ENCODE data around the gene TAF1B.
"Not testable (repeated sequence)": the region's sequence is repeated elsewhere in the genome, so short reads cannot be mapped to it uniquely, and the experiment has no call there.

TAF1B gene

GRCh38 chr2:9907402-9907801, 64.1 kb downstream of the TAF1B start:
- H3K27ac ChIP-seq (ENCODE audit: low read length), result no peak overlapping the region
- H3K36me3 ChIP-seq (ENCODE audit: control insufficient read depth, insufficient read depth, low read length), result no peaks in the 10 kb centered on the region
- H3K9me3 ChIP-seq (ENCODE audit: control insufficient read depth, insufficient read depth, low read length), result no peaks in the 10 kb centered on the region
- H3K27me3 ChIP-seq (ENCODE audit: control insufficient read depth, insufficient read depth, low read length), result no peaks in the 10 kb centered on the region
- no peak overlapping the region for H3K4me3 ChIP-seq (ENCODE audit: low read length)
- H3K4me1 ChIP-seq (ENCODE audit: control insufficient read depth, insufficient read depth, low read length), result no peaks in the 10 kb centered on the region
- DNase-seq (ENCODE audit: low read depth, low spot score), result no peak
- no CpG with 5 or more reads among the region's 7 CpGs for WGBS (ENCODE audit: insufficient coverage, insufficient read length)

GRCh38 chr2:9908639-9909038, 65.4 kb downstream of the TAF1B start:
- no peaks in the 10 kb centered on the region for H3K27me3 ChIP-seq (ENCODE audit: control insufficient read depth, insufficient read depth, low read length)
- no CpG with 5 or more reads among the region's 1 CpG for WGBS (ENCODE audit: insufficient coverage, insufficient read length)
- H3K4me3 ChIP-seq (ENCODE audit: low read length), result no peak overlapping the region
- H3K36me3 ChIP-seq (ENCODE audit: control insufficient read depth, insufficient read depth, low read length), result no peaks in the 10 kb centered on the region
- no peaks in the 10 kb centered on the region for H3K9me3 ChIP-seq (ENCODE audit: control insufficient read depth, insufficient read depth, low read length)
- DNase-seq (ENCODE audit: low read depth, low spot score), result no peak
- no peak overlapping the region for H3K27ac ChIP-seq (ENCODE audit: low read length)
- H3K4me1 ChIP-seq (ENCODE audit: control insufficient read depth, insufficient read depth, low read length), result no peaks in the 10 kb centered on the region

GRCh38 chr2:9909106-9909505, 65.8 kb downstream of the TAF1B start:
- H3K27me3 ChIP-seq (ENCODE audit: control insufficient read depth, insufficient read depth, low read length), result no peaks in the 10 kb centered on the region
- no peaks in the 10 kb centered on the region for H3K9me3 ChIP-seq (ENCODE audit: control insufficient read depth, insufficient read depth, low read length)
- H3K4me1 ChIP-seq (ENCODE audit: control insufficient read depth, insufficient read depth, low read length), result no peaks in the 10 kb centered on the region
- no peak overlapping the region for H3K4me3 ChIP-seq (ENCODE audit: low read length)
- H3K27ac ChIP-seq (ENCODE audit: low read length), result no peak overlapping the region
- no peak for DNase-seq (ENCODE audit: low read depth, low spot score)
- no peaks in the 10 kb centered on the region for H3K36me3 ChIP-seq (ENCODE audit: control insufficient read depth, insufficient read depth, low read length)
- WGBS (ENCODE audit: insufficient coverage, insufficient read length), result 100% methylated on average over 2 of the region's 2 CpGs

GRCh38 chr2:9910699-9911098, 67.4 kb downstream of the TAF1B start:
- no CpG with 5 or more reads among the region's 4 CpGs for WGBS (ENCODE audit: insufficient coverage, insufficient read length)
- Histone ChIP-seq H3K27me3 (ENCODE audit: control insufficient read depth, insufficient read depth, low read length) (no peaks in the 10 kb centered on the region), H3K27ac (ENCODE audit: low read length) (no peak overlapping the region), H3K4me1 (ENCODE audit: control insufficient read depth, insufficient read depth, low read length) (no peaks in the 10 kb centered on the region), H3K9me3 (ENCODE audit: control insufficient read depth, insufficient read depth, low read length) (no peaks in the 10 kb centered on the region), H3K36me3 (ENCODE audit: control insufficient read depth, insufficient read depth, low read length) (no peaks in the 10 kb centered on the region), H3K4me3 (ENCODE audit: low read length) (no peak overlapping the region)
- DNase-seq (ENCODE audit: low read depth, low spot score), result no peak

DNA sequence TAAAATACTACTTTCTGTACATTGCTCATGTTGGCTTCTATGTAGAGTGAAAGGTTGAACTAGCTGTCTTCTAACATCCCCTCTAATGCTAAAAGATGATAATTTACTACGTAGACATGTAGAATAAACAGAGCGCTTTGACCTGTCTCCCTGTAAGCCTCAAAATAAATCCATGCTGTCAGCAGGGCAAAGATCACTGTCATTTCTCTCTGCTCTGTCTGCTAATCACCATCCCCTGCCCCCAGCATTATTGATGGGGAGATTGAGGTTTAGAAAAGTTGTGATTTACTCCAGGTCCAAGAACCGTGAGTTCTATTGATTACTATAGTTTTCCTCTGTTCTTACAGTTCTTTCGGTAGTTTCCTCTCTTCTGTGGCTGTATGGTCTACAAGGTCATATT, 69.2 kb downstream of the TAF1B start:
- Histone ChIP-seq H3K4me1 (ENCODE audit: control insufficient read depth, insufficient read depth, low read length) (no peaks in the 10 kb centered on the region), H3K9me3 (ENCODE audit: control insufficient read depth, insufficient read depth, low read length) (no peaks in the 10 kb centered on the region), H3K4me3 (ENCODE audit: low read length) (no peak overlapping the region), H3K27me3 (ENCODE audit: control insufficient read depth, insufficient read depth, low read length) (no peaks in the 10 kb centered on the region), H3K36me3 (ENCODE audit: control insufficient read depth, insufficient read depth, low read length) (no peaks in the 10 kb centered on the region), H3K27ac (ENCODE audit: low read length) (no peak overlapping the region)
- DNase-seq (ENCODE audit: low read depth, low spot score), result no peak
- no CpG with 5 or more reads among the region's 4 CpGs for WGBS (ENCODE audit: insufficient coverage, insufficient read length)

- no peak overlapping the region for H3K27ac ChIP-seq (ENCODE audit: low read length)
These were observed 71.3 kb downstream of the TAF1B start for GRCh38 chr2:9914384-9915065.

DNA sequence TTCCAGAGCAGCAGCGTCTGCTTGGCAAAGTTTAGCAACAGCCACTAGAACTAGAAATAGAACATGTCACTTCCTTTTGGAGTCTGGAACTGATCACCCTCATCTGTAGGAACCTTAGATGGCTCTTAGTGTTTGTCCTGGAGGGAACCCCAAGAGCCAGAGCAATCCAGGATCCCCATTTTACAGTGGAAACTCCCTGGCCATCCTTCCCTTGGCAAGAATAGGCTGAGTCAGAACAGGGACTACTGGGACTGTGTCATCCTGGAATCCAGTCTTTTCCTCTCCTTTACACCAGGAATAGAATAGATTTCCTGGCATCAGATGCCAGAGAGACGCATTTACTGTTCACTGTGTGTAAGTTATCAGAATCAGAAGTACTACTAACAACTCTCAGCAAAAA, 75.0 kb downstream of the TAF1B start:
- DNase-seq (ENCODE audit: low read depth, low spot score), result no peak
- Histone ChIP-seq H3K9me3 (ENCODE audit: control insufficient read depth, insufficient read depth, low read length) (no peaks in the 10 kb centered on the region), H3K4me3 (ENCODE audit: low read length) (no peak overlapping the region), H3K36me3 (ENCODE audit: control insufficient read depth, insufficient read depth, low read length) (no peaks in the 10 kb centered on the region), H3K27me3 (ENCODE audit: control insufficient read depth, insufficient read depth, low read length) (no peaks in the 10 kb centered on the region), H3K27ac (ENCODE audit: low read length) (no peak overlapping the region), H3K4me1 (ENCODE audit: control insufficient read depth, insufficient read depth, low read length) (no peaks in the 10 kb centered on the region)
- WGBS (ENCODE audit: insufficient coverage, insufficient read length), result no CpG with 5 or more reads among the region's 2 CpGs

More at GRCh38 chr2:9914384-9915065, 71.3 kb downstream of the TAF1B start:
- H3K27me3 ChIP-seq (ENCODE audit: control insufficient read depth, insufficient read depth, low read length), result no peaks in the 10 kb centered on the region
- H3K9me3 ChIP-seq (ENCODE audit: control insufficient read depth, insufficient read depth, low read length), result no peaks in the 10 kb centered on the region
- H3K36me3 ChIP-seq (ENCODE audit: control insufficient read depth, insufficient read depth, low read length), result no peaks in the 10 kb centered on the region
- H3K4me3 ChIP-seq (ENCODE audit: low read length), result no peak overlapping the region
- H3K4me1 ChIP-seq (ENCODE audit: control insufficient read depth, insufficient read depth, low read length), result no peaks in the 10 kb centered on the region
- no CpG with 5 or more reads among the region's 9 CpGs for WGBS (ENCODE audit: insufficient coverage, insufficient read length)
- DNase-seq (ENCODE audit: low read depth, low spot score), result no peak

GRCh38 chr2:9919512-9919911, 76.2 kb downstream of the TAF1B start:
- no CpG with 5 or more reads among the region's 3 CpGs for WGBS (ENCODE audit: insufficient coverage, insufficient read length)

DNA sequence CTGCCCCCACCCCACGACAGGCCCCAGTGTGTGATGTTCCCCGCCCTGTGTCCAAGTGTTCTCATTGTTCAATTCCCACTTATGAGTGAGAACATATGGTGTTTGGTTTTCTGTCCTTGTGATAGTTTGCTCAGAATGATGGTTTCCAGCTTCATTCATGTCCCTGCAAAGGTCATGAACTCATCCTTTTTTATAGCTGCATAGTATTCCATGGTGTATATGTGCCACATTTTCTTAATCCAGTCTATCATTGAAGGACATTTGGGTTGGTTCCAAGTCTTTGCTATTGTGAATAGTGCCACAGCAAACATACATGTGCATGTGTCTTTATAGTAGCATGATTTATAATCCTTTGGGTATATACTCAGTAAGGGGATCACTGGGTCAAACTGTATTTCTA, 83.7 kb downstream of the TAF1B start:
- not testable (repeated sequence) for H3K27ac ChIP-seq (ENCODE audit: low read length); H3K9me3 ChIP-seq (ENCODE audit: control insufficient read depth, insufficient read depth, low read length); H3K4me3 ChIP-seq (ENCODE audit: low read length); H3K4me1 ChIP-seq (ENCODE audit: control insufficient read depth, insufficient read depth, low read length); DNase-seq (ENCODE audit: low read depth, low spot score); H3K27me3 ChIP-seq (ENCODE audit: control insufficient read depth, insufficient read depth, low read length); H3K36me3 ChIP-seq (ENCODE audit: control insufficient read depth, insufficient read depth, low read length)
- no CpG with 5 or more reads among the region's 2 CpGs for WGBS (ENCODE audit: insufficient coverage, insufficient read length)

More at GRCh38 chr2:9919512-9919911, 76.2 kb downstream of the TAF1B start:
- no peaks in the 10 kb centered on the region for H3K4me1 ChIP-seq (ENCODE audit: control insufficient read depth, insufficient read depth, low read length)
- H3K36me3 ChIP-seq (ENCODE audit: control insufficient read depth, insufficient read depth, low read length), result no peaks in the 10 kb centered on the region
- H3K27me3 ChIP-seq (ENCODE audit: control insufficient read depth, insufficient read depth, low read length), result no peaks in the 10 kb centered on the region
- no peak overlapping the region for H3K27ac ChIP-seq (ENCODE audit: low read length)
- H3K9me3 ChIP-seq (ENCODE audit: control insufficient read depth, insufficient read depth, low read length), result no peaks in the 10 kb centered on the region
- H3K4me3 ChIP-seq (ENCODE audit: low read length), result no peak overlapping the region
- no peak for DNase-seq (ENCODE audit: low read depth, low spot score)

DNA sequence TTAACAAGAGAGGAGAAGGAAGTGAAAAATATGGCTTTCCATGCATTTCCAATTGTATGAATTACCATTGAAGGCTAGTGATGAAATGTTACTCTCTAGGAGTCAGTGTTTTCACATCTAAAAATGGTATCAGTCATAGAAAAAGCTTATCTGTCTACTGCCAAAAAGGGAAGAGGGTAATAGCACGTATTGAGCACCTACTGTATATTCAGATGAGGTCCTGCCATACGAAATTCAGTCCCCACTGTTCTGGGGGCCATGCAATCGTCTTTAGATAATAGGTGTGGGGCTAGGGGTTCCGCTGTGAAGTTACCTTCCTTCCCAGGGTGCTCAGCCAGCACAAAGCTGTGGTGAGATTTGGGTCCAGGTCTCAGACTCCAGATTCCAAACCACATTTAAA, 94.0 kb downstream of the TAF1B start:
- no CpG with 5 or more reads among the region's 4 CpGs for WGBS (ENCODE audit: insufficient coverage, insufficient read length)
- H3K9me3 ChIP-seq (ENCODE audit: control insufficient read depth, insufficient read depth, low read length), result no peaks in the 10 kb centered on the region
- 0 out of 2 replicates have a peak, but pooled peaks cover 6% of the 10 kb centered on the region for H3K36me3 ChIP-seq (ENCODE audit: control insufficient read depth, insufficient read depth, low read length)
- H3K4me3 ChIP-seq (ENCODE audit: low read length), result no peak overlapping the region
- no peaks in the 10 kb centered on the region for H3K27me3 ChIP-seq (ENCODE audit: control insufficient read depth, insufficient read depth, low read length)
- H3K4me1 ChIP-seq (ENCODE audit: control insufficient read depth, insufficient read depth, low read length), result peaks cover 5% of the 10 kb centered on the region
- DNase-seq (ENCODE audit: low read depth, low spot score), result no peak
- H3K27ac ChIP-seq (ENCODE audit: low read length), result no peak overlapping the region

DNA sequence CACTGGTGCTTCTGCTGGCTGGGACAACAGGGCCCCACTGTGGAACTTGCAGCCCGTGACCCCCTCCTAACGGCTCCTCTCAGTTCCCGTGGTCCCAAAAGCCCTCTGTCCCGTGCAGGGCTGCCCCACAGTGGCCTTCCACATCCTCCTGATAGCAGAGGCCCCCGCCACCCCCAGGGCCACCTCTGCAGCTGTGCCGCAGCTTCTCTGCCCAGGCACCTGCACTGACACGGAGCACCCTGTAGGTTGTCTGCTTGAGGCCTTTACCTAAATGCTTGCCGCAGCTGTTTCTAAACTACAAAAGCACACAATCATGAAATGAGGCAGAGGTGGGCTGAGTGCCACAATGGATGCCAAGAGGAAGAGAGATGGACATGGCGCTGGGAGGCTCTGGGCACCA, 94.7 kb downstream of the TAF1B start:
- Histone ChIP-seq H3K4me3 (ENCODE audit: low read length) (no peak overlapping the region), H3K27me3 (ENCODE audit: control insufficient read depth, insufficient read depth, low read length) (no peaks in the 10 kb centered on the region), H3K27ac (ENCODE audit: low read length) (no peak overlapping the region), H3K4me1 (ENCODE audit: control insufficient read depth, insufficient read depth, low read length) (peaks cover 6% of the 10 kb centered on the region), H3K36me3 (ENCODE audit: control insufficient read depth, insufficient read depth, low read length) (0 out of 2 replicates have a peak, but pooled peaks cover 3% of the 10 kb centered on the region), H3K9me3 (ENCODE audit: control insufficient read depth, insufficient read depth, low read length) (no peaks in the 10 kb centered on the region)
- no peak for DNase-seq (ENCODE audit: low read depth, low spot score)
- WGBS (ENCODE audit: insufficient coverage, insufficient read length), result no CpG with 5 or more reads among the region's 9 CpGs

Measured in iPS DF 6.9 (cell line).